GM12878 (cell line): ENCODE data around the gene TMPRSS9. TPM values are rescaled to one million over a fixed set of nuclear protein-coding genes. Genes with fewer than 3 reads are reported as not detected.

ENCODE experiments used
- BHLHE40 ChIP-seq, 2 experiments: fragments of 450-650 bp in 1 of 2; IDR thresholded peaks; 2 replicates each; pipeline ENCODE4 v1.6.1; 2011 to 2017; ENCODE audit warnings: low read depth in 2 of 2, borderline replicate concordance in 1 of 2, improper control_type of control experiment in 1 of 2, low read length in 1 of 2, mild to moderate bottlenecking in 1 of 2
- CHD2 ChIP-seq: IDR thresholded peaks from 2 replicates; pipeline ENCODE4 v1.6.1; 2011; ENCODE audit warnings: low read depth, low read length, improper control_type of control experiment, borderline replicate concordance
- CREB1 ChIP-seq: IDR thresholded peaks from 2 replicates; pipeline ENCODE4 v1.6.1; 2012; ENCODE audit warnings: low read depth, mild to moderate bottlenecking, inconsistent platforms
- CREM ChIP-seq: IDR thresholded peaks from 2 replicates; pipeline ENCODE4 v1.6.1; 2014; ENCODE audit warnings: antibody characterized with exemption, low read depth
- EZH2 ChIP-seq: IDR thresholded peaks from 2 replicates; pipeline ENCODE4 v1.6.1; 2012; ENCODE audit warnings: low read depth, mild to moderate bottlenecking, control low read depth, inconsistent platforms, low read length, borderline replicate concordance; ENCODE audit not compliant: control insufficient read depth
- HDAC6 ChIP-seq: fragments of 200-600 bp; sonication (generic); IDR thresholded peaks from one replicate; pipeline ENCODE4 v1.8.0; 2017; ENCODE audit warnings: antibody characterized with exemption; ENCODE audit not compliant: unreplicated experiment
- HDGF ChIP-seq: fragments of 450-650 bp; IDR thresholded peaks from 2 replicates; pipeline ENCODE4 v1.6.1; 2016; ENCODE audit warnings: antibody characterized with exemption
- LARP7 ChIP-seq: fragments of 450-650 bp; IDR thresholded peaks from 2 replicates; pipeline ENCODE4 v1.6.1; 2017; ENCODE audit warnings: mild to moderate bottlenecking
- MEF2B ChIP-seq: fragments of 450-650 bp; IDR thresholded peaks from 2 replicates; pipeline ENCODE4 v1.6.1; 2018; ENCODE audit warnings: mild to moderate bottlenecking, moderate library complexity; ENCODE audit not compliant: partially characterized antibody, poor library complexity, severe bottlenecking
- PAX8 ChIP-seq: fragments of 450-650 bp; IDR thresholded peaks from 2 replicates; pipeline ENCODE4 v1.6.1; 2017; ENCODE audit warnings: mild to moderate bottlenecking, moderate library complexity
- POU2F2 ChIP-seq: IDR thresholded peaks from 3 replicates; pipeline ENCODE4 v1.6.1; 2011; ENCODE audit warnings: low read depth, mild to moderate bottlenecking, low read length, borderline replicate concordance
- SIN3A ChIP-seq: IDR thresholded peaks from 2 replicates; pipeline ENCODE4 v1.6.1; 2012; ENCODE audit warnings: low read depth, low read length, improper control_type of control experiment
- TAF1 ChIP-seq: IDR thresholded peaks from 2 replicates; pipeline ENCODE4 v1.6.1; 2011; ENCODE audit warnings: mild to moderate bottlenecking, low read depth, low read length, borderline replicate concordance
- polyA plus RNA-seq, 11 experiments: library from polyadenylated mRNA; depleted of rRNA in 4 of 11; unstranded in 6 of 11; stranded (reverse) in 5 of 11; fragments of >200 nt; fragmentation: Nextera tagmentation in 4 of 11; fragmentation: Illumina TruSeq in 1 of 11; extraction: Ambion mirVana in 4 of 11; extraction: Trizol in 1 of 11; gene quantifications; 1 replicate in 1 of 11; 2 replicates in 10 of 11; pipeline versions ENCODE4 v1.2.1 to v1.2.3, GENCODE V29; 2011 to 2016; ENCODE audit warnings: inconsistent platforms in 2 of 11, missing spikeins in 2 of 11, low read depth in 1 of 11
- total RNA-seq, 4 experiments: library from RNA; depleted of rRNA in 3 of 4; stranded (reverse); fragments of >200 nt in 3 of 4; fragmentation: Illumina TruSeq in 1 of 4; extraction: Trizol in 1 of 4; gene quantifications; 2 replicates each; pipeline versions ENCODE4 v1.2.1 to v1.2.3, GENCODE V29; 2013 to 2021
- TF ChIP-seq, protein P1 (sequence below): IDR thresholded peaks from 2 replicates; pipeline ENCODE4 v1.6.1; 2012; ENCODE audit warnings: low read length, inconsistent platforms
- TF ChIP-seq, protein P2 (sequence below): IDR thresholded peaks from 2 replicates; pipeline ENCODE4 v1.6.1; 2012; ENCODE audit warnings: mild to moderate bottlenecking, low read depth, low read length
- TF ChIP-seq, protein P3 (sequence below): IDR thresholded peaks from 2 replicates; pipeline ENCODE4 v1.6.1; 2012; ENCODE audit warnings: low read depth, low read length, improper control_type of control experiment
- TF ChIP-seq, protein P4 (sequence below): fragments of 450-650 bp; IDR thresholded peaks from 2 replicates; pipeline ENCODE4 v1.6.1; 2018; ENCODE audit warnings: mild to moderate bottlenecking, low read depth, moderate library complexity; ENCODE audit not compliant: partially characterized antibody

TMPRSS9 gene
- total and polyA plus RNA-seq, 10 of the 15 experiments (the other 5 are each of a cell fraction or from before 2014, with no cell fraction given): 0.24 TPM; not detected in 9

DNA sequence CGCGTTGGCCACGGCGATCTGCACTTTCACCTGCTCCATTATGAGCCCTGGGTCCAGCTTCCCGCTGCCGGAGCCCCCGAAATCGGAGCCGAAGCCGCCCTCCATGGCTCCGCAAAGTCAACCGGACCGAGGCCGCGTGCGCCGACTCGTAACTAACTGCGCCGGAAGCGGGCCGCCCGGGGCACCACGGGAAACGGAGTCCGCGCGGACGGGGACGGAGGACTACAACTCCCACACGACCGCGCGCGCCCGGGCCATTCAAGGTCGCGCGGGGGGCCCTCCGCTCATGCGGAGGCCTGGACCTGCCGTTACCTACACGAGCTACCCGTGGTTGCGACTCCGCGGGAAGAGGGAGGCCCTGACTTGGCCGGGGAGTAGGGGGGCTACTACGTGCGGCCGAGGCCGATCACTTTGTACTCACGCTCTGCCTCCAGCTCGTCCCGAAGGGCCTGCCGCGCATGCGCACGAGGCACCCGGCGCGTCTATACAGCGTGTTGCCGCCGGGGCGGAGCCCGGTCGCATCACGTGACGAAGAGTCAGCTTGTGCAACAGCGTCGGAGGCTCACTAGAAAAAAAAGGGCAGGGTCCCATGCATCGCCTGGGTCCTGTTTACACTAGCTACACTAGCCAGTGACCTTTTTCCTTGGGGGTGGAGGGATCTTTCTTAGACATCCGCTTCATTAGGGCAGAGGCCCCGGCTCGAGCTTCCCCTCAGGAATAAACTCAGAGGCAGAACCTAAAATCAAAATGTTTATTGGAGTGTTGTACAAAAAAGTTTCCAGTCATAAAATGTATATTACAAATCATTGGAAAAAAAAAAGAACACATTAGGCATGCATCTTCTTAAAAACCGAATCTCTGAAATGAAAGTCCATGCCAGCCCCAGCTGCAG, 67.6 kb downstream of the TMPRSS9 start, which contains the start of gene TIMM13 (continued):
- TF ChIP-seq EZH2 (no peak), SIN3A (peak; percentile 80), CHD2 (peak; percentile 65), POU2F2 (peak; percentile 47; the same call in 2 of the 3 replicates), LARP7 (peak; percentile 85), CREB1 (peak; percentile 96), CREM (peak; percentile 99), PAX8 (no peak), HDAC6 (no peak), BHLHE40 (IDR thresholded peaks at IDR 0.05; ENCODE audit: borderline replicate concordance in 1 of 2, low read depth in 2 of 2, low read length in 1 of 2) (peak; percentile 69 to 92), MEF2B (peak; percentile 26), TAF1 (no peak), HDGF (peak; percentile 69)
- TF ChIP-seq, protein P1, sequence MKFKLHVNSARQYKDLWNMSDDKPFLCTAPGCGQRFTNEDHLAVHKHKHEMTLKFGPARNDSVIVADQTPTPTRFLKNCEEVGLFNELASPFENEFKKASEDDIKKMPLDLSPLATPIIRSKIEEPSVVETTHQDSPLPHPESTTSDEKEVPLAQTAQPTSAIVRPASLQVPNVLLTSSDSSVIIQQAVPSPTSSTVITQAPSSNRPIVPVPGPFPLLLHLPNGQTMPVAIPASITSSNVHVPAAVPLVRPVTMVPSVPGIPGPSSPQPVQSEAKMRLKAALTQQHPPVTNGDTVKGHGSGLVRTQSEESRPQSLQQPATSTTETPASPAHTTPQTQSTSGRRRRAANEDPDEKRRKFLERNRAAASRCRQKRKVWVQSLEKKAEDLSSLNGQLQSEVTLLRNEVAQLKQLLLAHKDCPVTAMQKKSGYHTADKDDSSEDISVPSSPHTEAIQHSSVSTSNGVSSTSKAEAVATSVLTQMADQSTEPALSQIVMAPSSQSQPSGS: no peak; the same call in 1 of the 2 replicates
- TF ChIP-seq, protein P2, sequence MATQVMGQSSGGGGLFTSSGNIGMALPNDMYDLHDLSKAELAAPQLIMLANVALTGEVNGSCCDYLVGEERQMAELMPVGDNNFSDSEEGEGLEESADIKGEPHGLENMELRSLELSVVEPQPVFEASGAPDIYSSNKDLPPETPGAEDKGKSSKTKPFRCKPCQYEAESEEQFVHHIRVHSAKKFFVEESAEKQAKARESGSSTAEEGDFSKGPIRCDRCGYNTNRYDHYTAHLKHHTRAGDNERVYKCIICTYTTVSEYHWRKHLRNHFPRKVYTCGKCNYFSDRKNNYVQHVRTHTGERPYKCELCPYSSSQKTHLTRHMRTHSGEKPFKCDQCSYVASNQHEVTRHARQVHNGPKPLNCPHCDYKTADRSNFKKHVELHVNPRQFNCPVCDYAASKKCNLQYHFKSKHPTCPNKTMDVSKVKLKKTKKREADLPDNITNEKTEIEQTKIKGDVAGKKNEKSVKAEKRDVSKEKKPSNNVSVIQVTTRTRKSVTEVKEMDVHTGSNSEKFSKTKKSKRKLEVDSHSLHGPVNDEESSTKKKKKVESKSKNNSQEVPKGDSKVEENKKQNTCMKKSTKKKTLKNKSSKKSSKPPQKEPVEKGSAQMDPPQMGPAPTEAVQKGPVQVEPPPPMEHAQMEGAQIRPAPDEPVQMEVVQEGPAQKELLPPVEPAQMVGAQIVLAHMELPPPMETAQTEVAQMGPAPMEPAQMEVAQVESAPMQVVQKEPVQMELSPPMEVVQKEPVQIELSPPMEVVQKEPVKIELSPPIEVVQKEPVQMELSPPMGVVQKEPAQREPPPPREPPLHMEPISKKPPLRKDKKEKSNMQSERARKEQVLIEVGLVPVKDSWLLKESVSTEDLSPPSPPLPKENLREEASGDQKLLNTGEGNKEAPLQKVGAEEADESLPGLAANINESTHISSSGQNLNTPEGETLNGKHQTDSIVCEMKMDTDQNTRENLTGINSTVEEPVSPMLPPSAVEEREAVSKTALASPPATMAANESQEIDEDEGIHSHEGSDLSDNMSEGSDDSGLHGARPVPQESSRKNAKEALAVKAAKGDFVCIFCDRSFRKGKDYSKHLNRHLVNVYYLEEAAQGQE: no peak
- TF ChIP-seq, protein P3, sequence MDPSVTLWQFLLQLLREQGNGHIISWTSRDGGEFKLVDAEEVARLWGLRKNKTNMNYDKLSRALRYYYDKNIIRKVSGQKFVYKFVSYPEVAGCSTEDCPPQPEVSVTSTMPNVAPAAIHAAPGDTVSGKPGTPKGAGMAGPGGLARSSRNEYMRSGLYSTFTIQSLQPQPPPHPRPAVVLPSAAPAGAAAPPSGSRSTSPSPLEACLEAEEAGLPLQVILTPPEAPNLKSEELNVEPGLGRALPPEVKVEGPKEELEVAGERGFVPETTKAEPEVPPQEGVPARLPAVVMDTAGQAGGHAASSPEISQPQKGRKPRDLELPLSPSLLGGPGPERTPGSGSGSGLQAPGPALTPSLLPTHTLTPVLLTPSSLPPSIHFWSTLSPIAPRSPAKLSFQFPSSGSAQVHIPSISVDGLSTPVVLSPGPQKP: peak; percentile 74
- TF ChIP-seq, protein P4, sequence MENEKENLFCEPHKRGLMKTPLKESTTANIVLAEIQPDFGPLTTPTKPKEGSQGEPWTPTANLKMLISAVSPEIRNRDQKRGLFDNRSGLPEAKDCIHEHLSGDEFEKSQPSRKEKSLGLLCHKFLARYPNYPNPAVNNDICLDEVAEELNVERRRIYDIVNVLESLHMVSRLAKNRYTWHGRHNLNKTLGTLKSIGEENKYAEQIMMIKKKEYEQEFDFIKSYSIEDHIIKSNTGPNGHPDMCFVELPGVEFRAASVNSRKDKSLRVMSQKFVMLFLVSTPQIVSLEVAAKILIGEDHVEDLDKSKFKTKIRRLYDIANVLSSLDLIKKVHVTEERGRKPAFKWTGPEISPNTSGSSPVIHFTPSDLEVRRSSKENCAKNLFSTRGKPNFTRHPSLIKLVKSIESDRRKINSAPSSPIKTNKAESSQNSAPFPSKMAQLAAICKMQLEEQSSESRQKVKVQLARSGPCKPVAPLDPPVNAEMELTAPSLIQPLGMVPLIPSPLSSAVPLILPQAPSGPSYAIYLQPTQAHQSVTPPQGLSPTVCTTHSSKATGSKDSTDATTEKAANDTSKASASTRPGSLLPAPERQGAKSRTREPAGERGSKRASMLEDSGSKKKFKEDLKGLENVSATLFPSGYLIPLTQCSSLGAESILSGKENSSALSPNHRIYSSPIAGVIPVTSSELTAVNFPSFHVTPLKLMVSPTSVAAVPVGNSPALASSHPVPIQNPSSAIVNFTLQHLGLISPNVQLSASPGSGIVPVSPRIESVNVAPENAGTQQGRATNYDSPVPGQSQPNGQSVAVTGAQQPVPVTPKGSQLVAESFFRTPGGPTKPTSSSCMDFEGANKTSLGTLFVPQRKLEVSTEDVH: no peak
